ENCODE data around the gene RALGPS2. TPM values are rescaled to one million over a fixed set of nuclear protein-coding genes. Genes with fewer than 3 reads are reported as not detected.
A peak's percentile ranks its signal among the peaks of the same experiment; 100 is the strongest.

The RALGPS2 gene
- total RNA-seq, 1 experiment from 2014 or later: 19.3 TPM

DNA sequence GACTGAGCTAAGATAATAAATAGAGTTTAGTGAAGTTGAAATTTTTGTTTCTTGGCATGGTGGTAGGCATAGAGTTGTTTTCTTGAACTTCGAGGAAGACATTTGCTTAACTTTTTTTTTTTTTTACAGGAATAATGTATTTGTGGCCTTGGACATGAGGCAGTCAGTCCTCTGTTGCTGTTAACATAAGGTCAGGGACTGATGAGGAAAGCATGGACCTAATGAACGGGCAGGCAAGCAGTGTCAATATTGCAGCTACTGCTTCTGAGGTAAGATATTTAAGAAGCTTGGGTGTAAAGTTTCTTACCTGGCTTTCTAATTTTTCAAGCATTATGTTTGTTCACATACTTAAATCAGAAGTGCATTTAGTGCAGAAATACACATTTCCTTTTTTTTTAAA lies 51.5 kb downstream of the RALGPS2 start:
- TF ChIP-seq EZH2phosphoT487 (IDR thresholded peaks at IDR 0.05; ENCODE audit: borderline replicate concordance, low read length): no peak
- no peak for TF ChIP-seq EZH2 (IDR thresholded peaks at IDR 0.05; ENCODE audit: low read length, unreplicated experiment)
- TF ChIP-seq, protein P1, sequence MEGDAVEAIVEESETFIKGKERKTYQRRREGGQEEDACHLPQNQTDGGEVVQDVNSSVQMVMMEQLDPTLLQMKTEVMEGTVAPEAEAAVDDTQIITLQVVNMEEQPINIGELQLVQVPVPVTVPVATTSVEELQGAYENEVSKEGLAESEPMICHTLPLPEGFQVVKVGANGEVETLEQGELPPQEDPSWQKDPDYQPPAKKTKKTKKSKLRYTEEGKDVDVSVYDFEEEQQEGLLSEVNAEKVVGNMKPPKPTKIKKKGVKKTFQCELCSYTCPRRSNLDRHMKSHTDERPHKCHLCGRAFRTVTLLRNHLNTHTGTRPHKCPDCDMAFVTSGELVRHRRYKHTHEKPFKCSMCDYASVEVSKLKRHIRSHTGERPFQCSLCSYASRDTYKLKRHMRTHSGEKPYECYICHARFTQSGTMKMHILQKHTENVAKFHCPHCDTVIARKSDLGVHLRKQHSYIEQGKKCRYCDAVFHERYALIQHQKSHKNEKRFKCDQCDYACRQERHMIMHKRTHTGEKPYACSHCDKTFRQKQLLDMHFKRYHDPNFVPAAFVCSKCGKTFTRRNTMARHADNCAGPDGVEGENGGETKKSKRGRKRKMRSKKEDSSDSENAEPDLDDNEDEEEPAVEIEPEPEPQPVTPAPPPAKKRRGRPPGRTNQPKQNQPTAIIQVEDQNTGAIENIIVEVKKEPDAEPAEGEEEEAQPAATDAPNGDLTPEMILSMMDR (conservative IDR thresholded peaks at IDR 0.05; ENCODE audit: low read depth, low read length): no peak
- H3K27me3 ChIP-seq (ENCODE audit: low read length): no peaks in the 10 kb centered on the region
- H3K36me3 ChIP-seq (ENCODE audit: low read depth, low read length): no peaks in the 10 kb centered on the region
- DNase-seq: no peak
- H3K9me2 ChIP-seq (replicated peaks; ENCODE audit: low read length): no peaks in the 10 kb centered on the region
- no peaks in the 10 kb centered on the region for H4K20me1 ChIP-seq (ENCODE audit: low read length)
- BruUV-seq (replicated peaks): no TSS peak
- no peak overlapping the region for H3K9ac ChIP-seq (ENCODE audit: low read length)
- no peak overlapping the region for H3K4me3 ChIP-seq (ENCODE audit: low read length)
- H3F3A ChIP-seq (ENCODE audit: low read length, unreplicated experiment): no peaks in the 10 kb centered on the region
- no peaks in the 10 kb centered on the region for H3K9me3 ChIP-seq (ENCODE audit: low read length)
- POLR2A ChIA-PET (ENCODE audit: unreplicated experiment): no interaction called here
- H3K27ac ChIP-seq (ENCODE audit: low read length): no peak overlapping the region
- CTCF ChIA-PET: no interaction called here
- H3K4me2 ChIP-seq (ENCODE audit: low read length): no peak overlapping the region
- H3K4me1 ChIP-seq (ENCODE audit: insufficient read depth, low read length): no peaks in the 10 kb centered on the region; the same call in 1 of the 2 replicates
- H2AFZ ChIP-seq (ENCODE audit: low read length): no peak overlapping the region
- H3K79me2 ChIP-seq (ENCODE audit: low read length): peaks cover 28% of the 10 kb centered on the region
- intact Hi-C loops (cut with micrococcal nuclease): no loop called here
- no peak for ATAC-seq

GRCh38 chr1:178781533-178782330 lies 56.7 kb downstream of the RALGPS2 start:
- no peak overlapping the region for H3K4me2 ChIP-seq (ENCODE audit: low read length)
- no peaks in the 10 kb centered on the region for H4K20me1 ChIP-seq (ENCODE audit: low read length)
- H3K36me3 ChIP-seq (ENCODE audit: low read depth, low read length): peaks cover 5% of the 10 kb centered on the region
- H3K9me3 ChIP-seq (ENCODE audit: low read length): no peaks in the 10 kb centered on the region
- no TSS peak for BruUV-seq (replicated peaks)
- no peak overlapping the region for H3K4me3 ChIP-seq (ENCODE audit: low read length)
- peak; percentile 77 for ATAC-seq
- intact Hi-C loops (cut with micrococcal nuclease): no loop called here
- H3F3A ChIP-seq (ENCODE audit: low read length, unreplicated experiment): no peaks in the 10 kb centered on the region
- TF ChIP-seq EZH2 (IDR thresholded peaks at IDR 0.05; ENCODE audit: low read length, unreplicated experiment) (no peak), EZH2phosphoT487 (IDR thresholded peaks at IDR 0.05; ENCODE audit: borderline replicate concordance, low read length) (no peak)
- TF ChIP-seq, protein P1 (conservative IDR thresholded peaks at IDR 0.05; ENCODE audit: low read depth, low read length): no peak
- POLR2A ChIA-PET (ENCODE audit: unreplicated experiment): no interaction called here
- peaks cover 5% of the 10 kb centered on the region; the same call in 1 of the 2 replicates for H3K4me1 ChIP-seq (ENCODE audit: insufficient read depth, low read length)
- no peaks in the 10 kb centered on the region for H3K79me2 ChIP-seq (ENCODE audit: low read length)
- DNase-seq: no peak
- no peak overlapping the region for H3K27ac ChIP-seq (ENCODE audit: low read length)
- H3K9me2 ChIP-seq (replicated peaks; ENCODE audit: low read length): no peaks in the 10 kb centered on the region
- no peak overlapping the region for H2AFZ ChIP-seq (ENCODE audit: low read length)
- CTCF ChIA-PET: no interaction called here
- no peaks in the 10 kb centered on the region for H3K27me3 ChIP-seq (ENCODE audit: low read length)
- H3K9ac ChIP-seq (ENCODE audit: low read length): no peak overlapping the region

- H3K4me2 ChIP-seq (ENCODE audit: low read length): no peak overlapping the region
- POLR2A ChIA-PET (ENCODE audit: unreplicated experiment): no interaction called here
- intact Hi-C loops (cut with micrococcal nuclease): no loop called here
- H3K79me2 ChIP-seq (ENCODE audit: low read length): no peaks in the 10 kb centered on the region
- peaks cover 5% of the 10 kb centered on the region for H3K36me3 ChIP-seq (ENCODE audit: low read depth, low read length)
- H2AFZ ChIP-seq (ENCODE audit: low read length): no peak overlapping the region
- no peak overlapping the region for H3K9ac ChIP-seq (ENCODE audit: low read length)
- BruUV-seq (replicated peaks): no TSS peak
- no peak overlapping the region for H3K27ac ChIP-seq (ENCODE audit: low read length)
- H3K9me3 ChIP-seq (ENCODE audit: low read length): no peaks in the 10 kb centered on the region
- H3K27me3 ChIP-seq (ENCODE audit: low read length): no peaks in the 10 kb centered on the region
- ATAC-seq (no peak), DNase-seq (no peak)
- H3K4me1 ChIP-seq (ENCODE audit: insufficient read depth, low read length): peaks cover 5% of the 10 kb centered on the region; the same call in 1 of the 2 replicates
- H3K4me3 ChIP-seq (ENCODE audit: low read length): no peak overlapping the region
- H3F3A ChIP-seq (ENCODE audit: low read length, unreplicated experiment): no peaks in the 10 kb centered on the region
- no peak for TF ChIP-seq EZH2phosphoT487 (IDR thresholded peaks at IDR 0.05; ENCODE audit: borderline replicate concordance, low read length)
- TF ChIP-seq EZH2 (IDR thresholded peaks at IDR 0.05; ENCODE audit: low read length, unreplicated experiment): no peak
- TF ChIP-seq, protein P1 (conservative IDR thresholded peaks at IDR 0.05; ENCODE audit: low read depth, low read length): no peak
- H3K9me2 ChIP-seq (replicated peaks; ENCODE audit: low read length): no peaks in the 10 kb centered on the region
- CTCF ChIA-PET: no interaction called here
- no peaks in the 10 kb centered on the region for H4K20me1 ChIP-seq (ENCODE audit: low read length)
These were observed 59.1 kb downstream of the RALGPS2 start for GRCh38 chr1:178784131-178784536.

All from PC-3 (cell line).